K562 (cell line): ENCODE results near the gene ARHGEF33. TPM values are rescaled to one million over a fixed set of nuclear protein-coding genes. Genes with fewer than 3 reads are reported as not detected.

Experiments used
- polyA plus RNA-seq, 8 experiments: library from polyadenylated mRNA; depleted of rRNA in 4 of 8; stranded (reverse) in 5 of 8; unstranded in 3 of 8; fragments of >200 nt; fragmentation: Nextera tagmentation in 2 of 8; fragmentation: Illumina TruSeq in 1 of 8; extraction: Ambion mirVana in 2 of 8; extraction: Trizol in 1 of 8; gene quantifications; 2 replicates each; pipeline versions ENCODE4 v1.2.1 to v1.2.3, GENCODE V29; 2011 to 2014; ENCODE audit warnings: inconsistent platforms in 1 of 8, missing spikeins in 1 of 8
- small RNA-seq: library from RNA; depleted of rRNA; stranded (forward); fragments of <200 nt; gene quantifications from one replicate; pipeline ENCODE3, GENCODE V24; 2014
- total RNA-seq, 7 experiments: library from RNA; depleted of rRNA in 6 of 7; stranded (reverse); fragments of >200 nt in 6 of 7; fragmentation: Illumina TruSeq in 2 of 7; extraction: Trizol in 2 of 7; gene quantifications; 2 replicates each; pipeline versions ENCODE4 v1.2.1 to v1.2.3, GENCODE V29; 2011 to 2021; ENCODE audit warnings: low replicate concordance in 1 of 7

Gene ARHGEF33
- total and polyA plus RNA-seq, 9 of the 15 experiments (the other 6 are each of a cell fraction or from before 2014, with no cell fraction given): 0.01 to 0.08 (median 0.03) TPM; not detected in 5

Small RNAs within 50 kb of the gene (small RNA-seq; reads per million reads assigned to genes)
- gene RN7SL96P: not detected
- gene RNU6-851P: not detected

Other genes starting within 250 kb of the ARHGEF33 start
- gene GALM, start 223.8 kb upstream of the ARHGEF33 start, total RNA-seq (2014; rRNA removed): 21.8 and 27.9 TPM in 2 replicates
- gene GALM, start 223.8 kb upstream of the ARHGEF33 start, total RNA-seq (2014; rRNA removed; fragmentation: Illumina TruSeq; extraction: Trizol): 26.3 and 27.3 TPM in 2 replicates
- 22.1 and 23.9 TPM in 2 replicates for gene GALM, start 223.8 kb upstream of the ARHGEF33 start, total RNA-seq (2015; rRNA removed; fragmentation: Illumina TruSeq; extraction: Trizol)
- gene GALM, start 223.8 kb upstream of the ARHGEF33 start, total RNA-seq (2021): 21.8 and 22.7 TPM in 2 replicates
- gene GALM, start 223.8 kb upstream of the ARHGEF33 start, polyA plus RNA-seq (2011; rRNA removed): 36.8 and 43.6 TPM in 2 replicates
- 32.7 and 33.4 TPM in 2 replicates for gene GALM, start 223.8 kb upstream of the ARHGEF33 start, polyA plus RNA-seq (2014; fragmentation: Illumina TruSeq; extraction: Trizol)
- 10 to 100 TPM; 38.0 to 51.7 TPM for gene GALM, start 223.8 kb upstream of the ARHGEF33 start, polyA plus RNA-seq (2014; fragmentation: Nextera tagmentation; extraction: Ambion mirVana)
- 23.3 and 24.3 TPM in 2 replicates for gene GALM, start 223.8 kb upstream of the ARHGEF33 start, polyA plus RNA-seq (2014; rRNA removed)
- gene SRSF7, start 138.5 kb upstream of the ARHGEF33 start, total RNA-seq (2014; rRNA removed): 219 and 241 TPM in 2 replicates
- gene SRSF7, start 138.5 kb upstream of the ARHGEF33 start, total RNA-seq (2014; rRNA removed; fragmentation: Illumina TruSeq; extraction: Trizol): 336 and 371 TPM in 2 replicates
- gene SRSF7, start 138.5 kb upstream of the ARHGEF33 start, total RNA-seq (2015; rRNA removed; fragmentation: Illumina TruSeq; extraction: Trizol): 393 and 420 TPM in 2 replicates
- 293 and 315 TPM in 2 replicates for gene SRSF7, start 138.5 kb upstream of the ARHGEF33 start, total RNA-seq (2021)
- gene SRSF7, start 138.5 kb upstream of the ARHGEF33 start, polyA plus RNA-seq (2011; rRNA removed): 519 and 726 TPM in 2 replicates
- gene SRSF7, start 138.5 kb upstream of the ARHGEF33 start, polyA plus RNA-seq (2014; fragmentation: Illumina TruSeq; extraction: Trizol): 316 and 323 TPM in 2 replicates
- 100 to 1,000 TPM; 696 to 706 TPM for gene SRSF7, start 138.5 kb upstream of the ARHGEF33 start, polyA plus RNA-seq (2014; fragmentation: Nextera tagmentation; extraction: Ambion mirVana)
- gene SRSF7, start 138.5 kb upstream of the ARHGEF33 start, polyA plus RNA-seq (2014; rRNA removed): 375 and 380 TPM in 2 replicates
- 12.3 and 18.3 TPM in 2 replicates for gene GEMIN6, start 111.7 kb upstream of the ARHGEF33 start, total RNA-seq (2014; rRNA removed)
- 31.6 and 32.4 TPM in 2 replicates for gene GEMIN6, start 111.7 kb upstream of the ARHGEF33 start, total RNA-seq (2014; rRNA removed; fragmentation: Illumina TruSeq; extraction: Trizol)
- 20.3 and 21.8 TPM in 2 replicates for gene GEMIN6, start 111.7 kb upstream of the ARHGEF33 start, total RNA-seq (2015; rRNA removed; fragmentation: Illumina TruSeq; extraction: Trizol)
- gene GEMIN6, start 111.7 kb upstream of the ARHGEF33 start, total RNA-seq (2021): 15.9 and 19.3 TPM in 2 replicates
- gene GEMIN6, start 111.7 kb upstream of the ARHGEF33 start, polyA plus RNA-seq (2011; rRNA removed): 18.0 and 28.4 TPM in 2 replicates
- gene GEMIN6, start 111.7 kb upstream of the ARHGEF33 start, polyA plus RNA-seq (2014; fragmentation: Illumina TruSeq; extraction: Trizol): 12.0 and 12.5 TPM in 2 replicates
- 10 to 100 TPM; 48.5 to 58.6 TPM for gene GEMIN6, start 111.7 kb upstream of the ARHGEF33 start, polyA plus RNA-seq (2014; fragmentation: Nextera tagmentation; extraction: Ambion mirVana)
- gene GEMIN6, start 111.7 kb upstream of the ARHGEF33 start, polyA plus RNA-seq (2014; rRNA removed): 14.5 and 17.4 TPM in 2 replicates
- gene DHX57, start 13.9 kb upstream of the ARHGEF33 start, total RNA-seq (2014; rRNA removed): 15.1 and 15.8 TPM in 2 replicates
- 20.8 and 22.1 TPM in 2 replicates for gene DHX57, start 13.9 kb upstream of the ARHGEF33 start, total RNA-seq (2014; rRNA removed; fragmentation: Illumina TruSeq; extraction: Trizol)
- gene DHX57, start 13.9 kb upstream of the ARHGEF33 start, total RNA-seq (2015; rRNA removed; fragmentation: Illumina TruSeq; extraction: Trizol): 17.0 and 20.2 TPM in 2 replicates
- gene DHX57, start 13.9 kb upstream of the ARHGEF33 start, total RNA-seq (2021): 18.4 and 20.1 TPM in 2 replicates
- 15.9 and 23.6 TPM in 2 replicates for gene DHX57, start 13.9 kb upstream of the ARHGEF33 start, polyA plus RNA-seq (2011; rRNA removed)
- gene DHX57, start 13.9 kb upstream of the ARHGEF33 start, polyA plus RNA-seq (2014; fragmentation: Illumina TruSeq; extraction: Trizol): 15.6 and 17.9 TPM in 2 replicates
- gene DHX57, start 13.9 kb upstream of the ARHGEF33 start, polyA plus RNA-seq (2014; fragmentation: Nextera tagmentation; extraction: Ambion mirVana): 10 to 100 TPM in 1 of 2 experiments, 1 to 10 TPM in 1; 7.4 to 10.2 TPM
- 13.1 and 14.8 TPM in 2 replicates for gene DHX57, start 13.9 kb upstream of the ARHGEF33 start, polyA plus RNA-seq (2014; rRNA removed)
- 10.4 and 10.8 TPM in 2 replicates for gene MORN2, start 13.9 kb upstream of the ARHGEF33 start, total RNA-seq (2014; rRNA removed)
- gene MORN2, start 13.9 kb upstream of the ARHGEF33 start, total RNA-seq (2014; rRNA removed; fragmentation: Illumina TruSeq; extraction: Trizol): 20.8 and 21.1 TPM in 2 replicates
- gene MORN2, start 13.9 kb upstream of the ARHGEF33 start, total RNA-seq (2015; rRNA removed; fragmentation: Illumina TruSeq; extraction: Trizol): 16.9 and 23.6 TPM in 2 replicates
- gene MORN2, start 13.9 kb upstream of the ARHGEF33 start, total RNA-seq (2021): 10.2 and 10.4 TPM in 2 replicates
- gene MORN2, start 13.9 kb upstream of the ARHGEF33 start, polyA plus RNA-seq (2011; rRNA removed): 11.9 and 18.5 TPM in 2 replicates
- gene MORN2, start 13.9 kb upstream of the ARHGEF33 start, polyA plus RNA-seq (2014; fragmentation: Illumina TruSeq; extraction: Trizol): 15.3 and 16.9 TPM in 2 replicates
- 10 to 100 TPM; 35.4 to 39.5 TPM for gene MORN2, start 13.9 kb upstream of the ARHGEF33 start, polyA plus RNA-seq (2014; fragmentation: Nextera tagmentation; extraction: Ambion mirVana)
- gene MORN2, start 13.9 kb upstream of the ARHGEF33 start, polyA plus RNA-seq (2014; rRNA removed): 19.4 and 25.8 TPM in 2 replicates
- 6.3 and 7.6 TPM in 2 replicates for gene SOS1, start 231.2 kb downstream of the ARHGEF33 start, total RNA-seq (2014; rRNA removed)
- gene SOS1, start 231.2 kb downstream of the ARHGEF33 start, total RNA-seq (2014; rRNA removed; fragmentation: Illumina TruSeq; extraction: Trizol): 16.3 and 17.9 TPM in 2 replicates
- 20.1 and 21.6 TPM in 2 replicates for gene SOS1, start 231.2 kb downstream of the ARHGEF33 start, total RNA-seq (2015; rRNA removed; fragmentation: Illumina TruSeq; extraction: Trizol)
- gene SOS1, start 231.2 kb downstream of the ARHGEF33 start, total RNA-seq (2021): 23.1 and 23.8 TPM in 2 replicates
- 27.1 and 27.9 TPM in 2 replicates for gene SOS1, start 231.2 kb downstream of the ARHGEF33 start, polyA plus RNA-seq (2011; rRNA removed)
- gene SOS1, start 231.2 kb downstream of the ARHGEF33 start, polyA plus RNA-seq (2014; fragmentation: Illumina TruSeq; extraction: Trizol): 24.5 and 26.8 TPM in 2 replicates
- gene SOS1, start 231.2 kb downstream of the ARHGEF33 start, polyA plus RNA-seq (2014; fragmentation: Nextera tagmentation; extraction: Ambion mirVana): 1 to 10 TPM; 2.5 to 4.0 TPM
- 10.9 and 12.1 TPM in 2 replicates for gene SOS1, start 231.2 kb downstream of the ARHGEF33 start, polyA plus RNA-seq (2014; rRNA removed)